Measurements from ENCODE around the gene C1orf185.

The C1orf185 gene

GRCh38 chr1:51101976-51102375 is at the start of gene C1orf185:
Gene C1orf185, plus strand, starts transcription at chr1:51102228. Its CDS starts 6 bp downstream, at chr1:51102234.
- no peaks in the 10 kb centered on the region for H3K36me3 ChIP-seq (ENCODE audit: control insufficient read depth in 1 of 2, insufficient read depth in 2 of 2, low read length in 2 of 2)

GRCh38 chr1:51058858-51059257 is 43.2 kb upstream of the C1orf185 start:
- Histone ChIP-seq H3K36me3 (ENCODE audit: control insufficient read depth in 1 of 2, insufficient read depth in 2 of 2, low read length in 2 of 2) (no peaks in the 10 kb centered on the region), H3K27ac (ENCODE audit: low read depth, low read length) (no peak overlapping the region), H3K27me3 (ENCODE audit: control insufficient read depth in 1 of 2, insufficient read depth in 2 of 2, low read length in 2 of 2) (no peaks in the 10 kb centered on the region), H3K4me1 (ENCODE audit: control insufficient read depth in 1 of 2, insufficient read depth in 2 of 2, low read length in 2 of 2) (no peaks in the 10 kb centered on the region), H3K9me3 (ENCODE audit: control insufficient read depth in 1 of 2, low read length in 2 of 2) (no peaks in the 10 kb centered on the region), H3K4me3 (ENCODE audit: low read depth in 1 of 2, low read length in 2 of 2) (no peak overlapping the region), H3K9ac (ENCODE audit: low read depth in 1 of 2, low read length in 2 of 2) (no peak overlapping the region)

More at GRCh38 chr1:51101976-51102375, at the start of gene C1orf185:
- H3K4me3 ChIP-seq (ENCODE audit: low read depth in 1 of 2, low read length in 2 of 2), result no peak within 1 kb of the TSS
- no peak within 1 kb of the TSS for H3K9ac ChIP-seq (ENCODE audit: low read depth in 1 of 2, low read length in 2 of 2)
- H3K4me1 ChIP-seq (ENCODE audit: control insufficient read depth in 1 of 2, insufficient read depth in 2 of 2, low read length in 2 of 2), result no peaks in the 10 kb centered on the region
- no peak within 1 kb of the TSS for H3K27ac ChIP-seq (ENCODE audit: low read depth, low read length)
- no peaks in the 10 kb centered on the region for H3K9me3 ChIP-seq (ENCODE audit: control insufficient read depth in 1 of 2, low read length in 2 of 2)
- H3K27me3 ChIP-seq (ENCODE audit: control insufficient read depth in 1 of 2, insufficient read depth in 2 of 2, low read length in 2 of 2), result no peaks in the 10 kb centered on the region

DNA sequence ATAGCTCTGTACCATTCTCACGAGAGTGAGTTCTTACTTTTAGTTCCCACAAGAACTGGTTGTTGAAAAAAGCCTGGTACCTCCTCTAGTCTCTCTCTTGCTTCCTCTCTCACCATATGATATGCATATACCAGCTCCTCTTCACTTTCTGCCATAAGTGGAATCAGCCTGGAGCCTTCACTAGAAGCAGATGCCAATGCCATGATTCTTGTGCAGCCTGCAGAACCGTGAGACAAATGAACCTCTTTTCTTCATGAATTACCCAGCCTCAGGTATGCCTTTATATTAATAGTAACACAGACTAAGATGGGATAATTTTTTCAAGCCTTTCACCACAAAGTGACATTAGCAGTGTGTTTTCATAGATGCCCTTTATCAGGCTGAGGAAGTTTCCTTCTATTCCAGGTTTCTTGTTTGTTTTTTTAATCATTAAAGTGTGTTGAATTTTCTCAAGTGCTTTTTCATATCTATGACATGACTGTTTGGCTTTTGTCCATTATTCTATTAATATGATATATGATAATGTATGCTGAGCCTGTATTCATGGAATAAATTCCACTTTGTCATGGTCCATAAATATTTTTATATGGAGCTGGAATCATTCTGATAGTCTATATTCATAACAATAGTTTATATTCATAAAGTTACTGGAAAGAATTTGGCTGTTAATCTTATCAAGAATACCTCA is 40.7 kb upstream of the C1orf185 start:
- Histone ChIP-seq H3K36me3 (ENCODE audit: control insufficient read depth in 1 of 2, insufficient read depth in 2 of 2, low read length in 2 of 2) (no peaks in the 10 kb centered on the region), H3K9ac (ENCODE audit: low read depth in 1 of 2, low read length in 2 of 2) (no peak overlapping the region), H3K9me3 (ENCODE audit: control insufficient read depth in 1 of 2, low read length in 2 of 2) (no peaks in the 10 kb centered on the region), H3K27ac (ENCODE audit: low read depth, low read length) (no peak overlapping the region), H3K27me3 (ENCODE audit: control insufficient read depth in 1 of 2, insufficient read depth in 2 of 2, low read length in 2 of 2) (no peaks in the 10 kb centered on the region), H3K4me3 (ENCODE audit: low read depth in 1 of 2, low read length in 2 of 2) (no peak overlapping the region), H3K4me1 (ENCODE audit: control insufficient read depth in 1 of 2, insufficient read depth in 2 of 2, low read length in 2 of 2) (no peaks in the 10 kb centered on the region)

- Histone ChIP-seq H3K27ac (ENCODE audit: low read depth, low read length) (no peak overlapping the region), H3K4me1 (ENCODE audit: control insufficient read depth in 1 of 2, insufficient read depth in 2 of 2, low read length in 2 of 2) (no peaks in the 10 kb centered on the region), H3K4me3 (ENCODE audit: low read depth in 1 of 2, low read length in 2 of 2) (no peak overlapping the region), H3K9me3 (ENCODE audit: control insufficient read depth in 1 of 2, low read length in 2 of 2) (no peaks in the 10 kb centered on the region), H3K27me3 (ENCODE audit: control insufficient read depth in 1 of 2, insufficient read depth in 2 of 2, low read length in 2 of 2) (no peaks in the 10 kb centered on the region), H3K9ac (ENCODE audit: low read depth in 1 of 2, low read length in 2 of 2) (no peak overlapping the region), H3K36me3 (ENCODE audit: control insufficient read depth in 1 of 2, insufficient read depth in 2 of 2, low read length in 2 of 2) (no peaks in the 10 kb centered on the region)
Observed at GRCh38 chr1:51063121-51063520, 38.9 kb upstream of the C1orf185 start.

GRCh38 chr1:51070011-51070410 is 32.0 kb upstream of the C1orf185 start:
- H3K27me3 ChIP-seq (ENCODE audit: control insufficient read depth in 1 of 2, insufficient read depth in 2 of 2, low read length in 2 of 2), result no peaks in the 10 kb centered on the region
- H3K4me1 ChIP-seq (ENCODE audit: control insufficient read depth in 1 of 2, insufficient read depth in 2 of 2, low read length in 2 of 2), result no peaks in the 10 kb centered on the region
- no peaks in the 10 kb centered on the region for H3K9me3 ChIP-seq (ENCODE audit: control insufficient read depth in 1 of 2, low read length in 2 of 2)

DNA sequence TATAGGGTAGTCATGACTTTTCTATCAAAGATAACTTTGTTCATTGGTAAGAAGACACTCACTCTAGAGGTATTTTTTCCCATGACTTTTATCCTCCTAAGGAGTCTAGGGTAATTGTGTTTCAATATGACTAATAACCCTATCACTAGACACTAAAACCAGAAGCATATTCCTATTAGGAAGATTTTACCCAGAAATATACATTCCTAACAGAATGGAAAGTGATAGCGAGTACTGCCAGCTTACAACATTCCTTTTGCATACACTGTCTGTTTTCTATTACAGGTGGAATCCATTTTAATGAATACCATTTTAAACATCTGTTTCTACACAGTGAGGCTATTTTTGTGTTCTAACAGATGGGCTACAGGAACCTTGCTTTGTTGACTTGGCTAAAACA is 31.4 kb upstream of the C1orf185 start:
- Histone ChIP-seq H3K9ac (ENCODE audit: low read depth in 1 of 2, low read length in 2 of 2) (no peak overlapping the region), H3K4me3 (ENCODE audit: low read depth in 1 of 2, low read length in 2 of 2) (no peak overlapping the region), H3K36me3 (ENCODE audit: control insufficient read depth in 1 of 2, insufficient read depth in 2 of 2, low read length in 2 of 2) (no peaks in the 10 kb centered on the region), H3K4me1 (ENCODE audit: control insufficient read depth in 1 of 2, insufficient read depth in 2 of 2, low read length in 2 of 2) (no peaks in the 10 kb centered on the region), H3K9me3 (ENCODE audit: control insufficient read depth in 1 of 2, low read length in 2 of 2) (no peaks in the 10 kb centered on the region), H3K27me3 (ENCODE audit: control insufficient read depth in 1 of 2, insufficient read depth in 2 of 2, low read length in 2 of 2) (no peaks in the 10 kb centered on the region), H3K27ac (ENCODE audit: low read depth, low read length) (no peak overlapping the region)

More at GRCh38 chr1:51070011-51070410, 32.0 kb upstream of the C1orf185 start:
- no peaks in the 10 kb centered on the region for H3K36me3 ChIP-seq (ENCODE audit: control insufficient read depth in 1 of 2, insufficient read depth in 2 of 2, low read length in 2 of 2)
- no peak overlapping the region for H3K9ac ChIP-seq (ENCODE audit: low read depth in 1 of 2, low read length in 2 of 2)
- H3K27ac ChIP-seq (ENCODE audit: low read depth, low read length), result no peak overlapping the region
- no peak overlapping the region for H3K4me3 ChIP-seq (ENCODE audit: low read depth in 1 of 2, low read length in 2 of 2)

GRCh38 chr1:51071291-51072042 is 30.6 kb upstream of the C1orf185 start:
- Histone ChIP-seq H3K27me3 (ENCODE audit: control insufficient read depth in 1 of 2, insufficient read depth in 2 of 2, low read length in 2 of 2) (no peaks in the 10 kb centered on the region), H3K9me3 (ENCODE audit: control insufficient read depth in 1 of 2, low read length in 2 of 2) (no peaks in the 10 kb centered on the region), H3K4me3 (ENCODE audit: low read depth in 1 of 2, low read length in 2 of 2) (no peak overlapping the region), H3K36me3 (ENCODE audit: control insufficient read depth in 1 of 2, insufficient read depth in 2 of 2, low read length in 2 of 2) (no peaks in the 10 kb centered on the region), H3K9ac (ENCODE audit: low read depth in 1 of 2, low read length in 2 of 2) (no peak overlapping the region), H3K27ac (ENCODE audit: low read depth, low read length) (no peak overlapping the region), H3K4me1 (ENCODE audit: control insufficient read depth in 1 of 2, insufficient read depth in 2 of 2, low read length in 2 of 2) (no peaks in the 10 kb centered on the region)

GRCh38 chr1:51072043-51072439 is 30.0 kb upstream of the C1orf185 start:
- Histone ChIP-seq H3K4me1 (ENCODE audit: control insufficient read depth in 1 of 2, insufficient read depth in 2 of 2, low read length in 2 of 2) (no peaks in the 10 kb centered on the region), H3K9ac (ENCODE audit: low read depth in 1 of 2, low read length in 2 of 2) (no peak overlapping the region), H3K27ac (ENCODE audit: low read depth, low read length) (no peak overlapping the region), H3K4me3 (ENCODE audit: low read depth in 1 of 2, low read length in 2 of 2) (no peak overlapping the region), H3K36me3 (ENCODE audit: control insufficient read depth in 1 of 2, insufficient read depth in 2 of 2, low read length in 2 of 2) (no peaks in the 10 kb centered on the region), H3K27me3 (ENCODE audit: control insufficient read depth in 1 of 2, insufficient read depth in 2 of 2, low read length in 2 of 2) (no peaks in the 10 kb centered on the region), H3K9me3 (ENCODE audit: control insufficient read depth in 1 of 2, low read length in 2 of 2) (no peaks in the 10 kb centered on the region)

DNA sequence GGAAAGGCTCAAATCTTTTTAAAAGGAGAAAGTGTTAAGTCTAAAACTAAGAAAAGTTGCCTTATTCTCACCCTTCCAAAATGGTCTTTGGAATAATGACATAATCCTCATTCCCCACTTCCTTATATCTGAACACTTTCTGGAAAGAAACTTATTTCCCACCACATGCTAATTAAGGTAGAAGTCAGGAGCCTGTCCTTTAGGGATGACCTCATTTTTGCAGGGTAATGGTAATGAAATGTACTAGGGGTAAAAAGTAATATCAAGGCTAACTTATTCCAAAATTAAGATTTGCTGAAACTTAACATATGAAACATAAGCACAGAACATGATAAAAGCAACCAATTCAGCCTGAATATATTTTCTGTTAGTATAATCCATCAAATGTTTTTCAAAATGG is 29.4 kb upstream of the C1orf185 start:
- no peaks in the 10 kb centered on the region for H3K36me3 ChIP-seq (ENCODE audit: control insufficient read depth in 1 of 2, insufficient read depth in 2 of 2, low read length in 2 of 2)
- H3K9ac ChIP-seq (ENCODE audit: low read depth in 1 of 2, low read length in 2 of 2), result no peak overlapping the region
- no peak overlapping the region for H3K27ac ChIP-seq (ENCODE audit: low read depth, low read length)
- H3K9me3 ChIP-seq (ENCODE audit: control insufficient read depth in 1 of 2, low read length in 2 of 2), result no peaks in the 10 kb centered on the region
- no peaks in the 10 kb centered on the region for H3K4me1 ChIP-seq (ENCODE audit: control insufficient read depth in 1 of 2, insufficient read depth in 2 of 2, low read length in 2 of 2)
- no peak overlapping the region for H3K4me3 ChIP-seq (ENCODE audit: low read depth in 1 of 2, low read length in 2 of 2)
- no peaks in the 10 kb centered on the region for H3K27me3 ChIP-seq (ENCODE audit: control insufficient read depth in 1 of 2, insufficient read depth in 2 of 2, low read length in 2 of 2)

DNA sequence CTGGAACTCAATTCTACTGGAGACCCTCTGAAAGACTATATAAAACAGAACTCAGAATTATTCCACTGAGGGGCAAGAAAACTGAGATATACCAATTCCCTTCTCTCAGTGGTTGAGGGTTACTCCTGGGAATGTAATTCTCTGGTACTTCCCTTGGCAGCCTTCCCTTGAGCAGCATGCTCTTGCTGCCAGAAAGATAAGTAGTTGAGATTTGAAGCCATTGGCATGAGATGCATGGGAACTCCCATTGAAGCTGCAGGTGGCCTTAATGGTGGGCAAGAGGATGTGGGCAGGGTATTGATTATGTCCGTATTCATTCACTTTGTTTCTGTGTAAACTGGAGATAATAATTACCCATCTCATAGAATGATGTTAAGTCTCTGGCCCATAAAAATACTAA is 28.6 kb upstream of the C1orf185 start:
- H3K4me3 ChIP-seq (ENCODE audit: low read depth in 1 of 2, low read length in 2 of 2), result no peak overlapping the region
- no peaks in the 10 kb centered on the region for H3K4me1 ChIP-seq (ENCODE audit: control insufficient read depth in 1 of 2, insufficient read depth in 2 of 2, low read length in 2 of 2)
- H3K27me3 ChIP-seq (ENCODE audit: control insufficient read depth in 1 of 2, insufficient read depth in 2 of 2, low read length in 2 of 2), result no peaks in the 10 kb centered on the region
- H3K36me3 ChIP-seq (ENCODE audit: control insufficient read depth in 1 of 2, insufficient read depth in 2 of 2, low read length in 2 of 2), result no peaks in the 10 kb centered on the region
- no peaks in the 10 kb centered on the region for H3K9me3 ChIP-seq (ENCODE audit: control insufficient read depth in 1 of 2, low read length in 2 of 2)
- no peak overlapping the region for H3K9ac ChIP-seq (ENCODE audit: low read depth in 1 of 2, low read length in 2 of 2)
- H3K27ac ChIP-seq (ENCODE audit: low read depth, low read length), result no peak overlapping the region

Measured in duodenal mucosa (tissue), 2 donors.